Measurements from ENCODE around the gene ELOVL7. TPM values are rescaled to one million over a fixed set of nuclear protein-coding genes. Genes with fewer than 3 reads are reported as not detected.
"Not testable (repeated sequence)": the region's sequence is repeated elsewhere in the genome, so short reads cannot be mapped to it uniquely, and the experiment has no call there.

Gene ELOVL7
- total and polyA plus RNA-seq, 7 experiments from 2014 or later, result 0.29 to 2.2 (median 0.48) TPM; not detected in 4

- ChIA-PET POLR2A (no interaction called here), CTCF (no interaction called here)
- no peak overlapping the region for H3K4me3 ChIP-seq (ENCODE audit: low read length)
- peaks cover 0 to 8% (median 0%) of the 10 kb centered on the region in 3 experiments for H3K9me3 ChIP-seq (ENCODE audit: control insufficient read depth in 2 of 3, low read length in 3 of 3)
- H3K4me1 ChIP-seq (ENCODE audit: control insufficient read depth in 2 of 2, insufficient read depth in 2 of 2, low read length in 2 of 2), result no peaks in the 10 kb centered on the region
- H3K27me3 ChIP-seq (ENCODE audit: control insufficient read depth in 2 of 2, insufficient read depth in 2 of 2, low read length in 2 of 2), result no peaks in the 10 kb centered on the region
- ATAC-seq (no peak), DNase-seq (no peak)
- H3K36me3 Mint-ChIP-seq, result peaks cover 0 to 9% (median 0%) of the 10 kb centered on the region in 5 donors
- H3K4me3 Mint-ChIP-seq, result no peak overlapping the region
- H3K4me1 Mint-ChIP-seq, result no peaks in the 10 kb centered on the region
- no peak overlapping the region for H3K27ac Mint-ChIP-seq
- peaks cover 6 to 18% (median 13%) of the 10 kb centered on the region in 11 donors for H3K9me3 Mint-ChIP-seq
- no peak overlapping the region for H3K27ac ChIP-seq (ENCODE audit: low read depth, low read length)
- H3K36me3 ChIP-seq (ENCODE audit: control insufficient read depth in 2 of 3, insufficient read depth in 3 of 3, low read length in 3 of 3), result no peaks in the 10 kb centered on the region
- peaks cover 0 to 17% (median 6%) of the 10 kb centered on the region in 5 donors for H3K27me3 Mint-ChIP-seq
- intact Hi-C loops (cut with micrococcal nuclease), result no loop called here
Measured at GRCh38 chr5:60744682-60745081, 99.4 kb downstream of the ELOVL7 start.

GRCh38 chr5:60743511-60744314, 100.4 kb downstream of the ELOVL7 start:
- H3K27me3 ChIP-seq (ENCODE audit: control insufficient read depth in 2 of 2, insufficient read depth in 2 of 2, low read length in 2 of 2), result no peaks in the 10 kb centered on the region
- no peaks in the 10 kb centered on the region for H3K4me1 Mint-ChIP-seq
- H3K4me1 ChIP-seq (ENCODE audit: control insufficient read depth in 2 of 2, insufficient read depth in 2 of 2, low read length in 2 of 2), result no peaks in the 10 kb centered on the region
- H3K27ac Mint-ChIP-seq, result no peak overlapping the region
- intact Hi-C loops (cut with micrococcal nuclease), result no loop called here
- H3K9me3 ChIP-seq (ENCODE audit: control insufficient read depth in 2 of 3, low read length in 3 of 3), result peaks cover 0 to 8% (median 0%) of the 10 kb centered on the region in 3 experiments
- peaks cover 0 to 9% (median 0%) of the 10 kb centered on the region in 5 donors for H3K36me3 Mint-ChIP-seq
- no peak overlapping the region for H3K4me3 Mint-ChIP-seq
- no peaks in the 10 kb centered on the region for H3K36me3 ChIP-seq (ENCODE audit: control insufficient read depth in 2 of 3, insufficient read depth in 3 of 3, low read length in 3 of 3)
- H3K27me3 Mint-ChIP-seq, result peaks cover 0 to 17% (median 6%) of the 10 kb centered on the region in 5 donors
- no peak overlapping the region for H3K4me3 ChIP-seq (ENCODE audit: low read length)
- no peak for ATAC-seq
- CTCF ChIA-PET, result no interaction called here
- H3K9me3 Mint-ChIP-seq, result peaks cover 6 to 26% (median 14%) of the 10 kb centered on the region in 11 donors
- H3K27ac ChIP-seq (ENCODE audit: low read depth, low read length), result no peak overlapping the region
- no peak for DNase-seq
- POLR2A ChIA-PET, result interaction anchor here (0.6 kb wide), 1 partner anchor 20 kb away, joined by 3 read pairs; no protein-coding TSS in a partner anchor

- ChIA-PET POLR2A (no interaction called here), CTCF (no interaction called here)
- DNase-seq, result no peak
- Mint-ChIP-seq H3K4me1 (no peaks in the 10 kb centered on the region), H3K9me3 (peaks cover 6 to 33% (median 12%) of the 10 kb centered on the region in 11 donors), H3K4me3 (no peak overlapping the region), H3K27me3 (peaks cover 0 to 6% (median 0%) of the 10 kb centered on the region in 5 donors), H3K36me3 (peaks cover 0 to 9% (median 0%) of the 10 kb centered on the region in 5 donors), H3K27ac (no peak overlapping the region)
- Histone ChIP-seq H3K36me3 (ENCODE audit: control insufficient read depth in 2 of 3, insufficient read depth in 3 of 3, low read length in 3 of 3) (no peaks in the 10 kb centered on the region), H3K4me1 (ENCODE audit: control insufficient read depth in 2 of 2, insufficient read depth in 2 of 2, low read length in 2 of 2) (no peaks in the 10 kb centered on the region), H3K27ac (ENCODE audit: low read depth, low read length) (no peak overlapping the region), H3K9me3 (ENCODE audit: control insufficient read depth in 2 of 3, low read length in 3 of 3) (peaks cover 0 to 8% (median 0%) of the 10 kb centered on the region in 3 experiments), H3K27me3 (ENCODE audit: control insufficient read depth in 2 of 2, insufficient read depth in 2 of 2, low read length in 2 of 2) (no peaks in the 10 kb centered on the region), H3K4me3 (ENCODE audit: low read length) (no peak overlapping the region)
- intact Hi-C loops (cut with micrococcal nuclease), result no loop called here
- no peak for ATAC-seq
Measured at GRCh38 chr5:60740322-60740721, 103.7 kb downstream of the ELOVL7 start.

- Mint-ChIP-seq H3K4me3 (no peak overlapping the region), H3K4me1 (no peaks in the 10 kb centered on the region), H3K9me3 (peaks cover 6 to 33% (median 12%) of the 10 kb centered on the region in 11 donors), H3K36me3 (peaks cover 0 to 9% (median 0%) of the 10 kb centered on the region in 5 donors), H3K27ac (no peak overlapping the region), H3K27me3 (peaks cover 0 to 6% (median 0%) of the 10 kb centered on the region in 5 donors)
- Histone ChIP-seq H3K36me3 (ENCODE audit: control insufficient read depth in 2 of 3, insufficient read depth in 3 of 3, low read length in 3 of 3) (no peaks in the 10 kb centered on the region), H3K4me1 (ENCODE audit: control insufficient read depth in 2 of 2, insufficient read depth in 2 of 2, low read length in 2 of 2) (no peaks in the 10 kb centered on the region), H3K27me3 (ENCODE audit: control insufficient read depth in 2 of 2, insufficient read depth in 2 of 2, low read length in 2 of 2) (no peaks in the 10 kb centered on the region), H3K27ac (ENCODE audit: low read depth, low read length) (no peak overlapping the region), H3K4me3 (ENCODE audit: low read length) (no peak overlapping the region), H3K9me3 (ENCODE audit: control insufficient read depth in 2 of 3, low read length in 3 of 3) (peaks cover 0 to 8% (median 0%) of the 10 kb centered on the region in 3 experiments)
- intact Hi-C loops (cut with micrococcal nuclease), result no loop called here
- ChIA-PET POLR2A (no interaction called here), CTCF (no interaction called here)
- ATAC-seq (no peak), DNase-seq (no peak)
Measured at GRCh38 chr5:60738933-60739332, 105.1 kb downstream of the ELOVL7 start.

GRCh38 chr5:60738461-60738860, 105.6 kb downstream of the ELOVL7 start:
- H3K4me1 Mint-ChIP-seq, result no peaks in the 10 kb centered on the region
- H3K4me3 ChIP-seq (ENCODE audit: low read length), result no peak overlapping the region
- H3K36me3 Mint-ChIP-seq, result peaks cover 0 to 9% (median 0%) of the 10 kb centered on the region in 5 donors
- ATAC-seq (no peak), DNase-seq (no peak)
- no peak overlapping the region for H3K27ac Mint-ChIP-seq
- intact Hi-C loops (cut with micrococcal nuclease), result no loop called here
- no peaks in the 10 kb centered on the region for H3K27me3 ChIP-seq (ENCODE audit: control insufficient read depth in 2 of 2, insufficient read depth in 2 of 2, low read length in 2 of 2)
- H3K9me3 Mint-ChIP-seq, result peaks cover 6 to 33% (median 12%) of the 10 kb centered on the region in 11 donors
- H3K36me3 ChIP-seq (ENCODE audit: control insufficient read depth in 2 of 3, insufficient read depth in 3 of 3, low read length in 3 of 3), result no peaks in the 10 kb centered on the region
- no peak overlapping the region for H3K4me3 Mint-ChIP-seq
- ChIA-PET CTCF (no interaction called here), POLR2A (interaction anchor here (0.6 kb wide), 1 partner anchor 142 kb away, joined by 3 read pairs; no protein-coding TSS in a partner anchor)
- H3K27ac ChIP-seq (ENCODE audit: low read depth, low read length), result no peak overlapping the region
- H3K27me3 Mint-ChIP-seq, result peaks cover 0 to 6% (median 3%) of the 10 kb centered on the region in 5 donors
- H3K4me1 ChIP-seq (ENCODE audit: control insufficient read depth in 2 of 2, insufficient read depth in 2 of 2, low read length in 2 of 2), result no peaks in the 10 kb centered on the region
- H3K9me3 ChIP-seq (ENCODE audit: control insufficient read depth in 2 of 3, low read length in 3 of 3), result peaks cover 0 to 8% (median 0%) of the 10 kb centered on the region in 3 experiments

GRCh38 chr5:60730858-60731257, 113.2 kb downstream of the ELOVL7 start:
- H3K4me1 Mint-ChIP-seq; ATAC-seq; intact Hi-C loops (cut with micrococcal nuclease); H3K36me3 Mint-ChIP-seq; H3K4me1 ChIP-seq (ENCODE audit: control insufficient read depth in 2 of 2, insufficient read depth in 2 of 2, low read length in 2 of 2); POLR2A ChIA-PET; DNase-seq; CTCF ChIA-PET; H3K27ac ChIP-seq (ENCODE audit: low read depth, low read length); H3K4me3 ChIP-seq (ENCODE audit: low read length); H3K27me3 ChIP-seq (ENCODE audit: control insufficient read depth in 2 of 2, insufficient read depth in 2 of 2, low read length in 2 of 2); H3K27ac Mint-ChIP-seq; H3K36me3 ChIP-seq (ENCODE audit: control insufficient read depth in 2 of 3, insufficient read depth in 3 of 3, low read length in 3 of 3); H3K4me3 Mint-ChIP-seq; H3K9me3 ChIP-seq (ENCODE audit: control insufficient read depth in 2 of 3, low read length in 3 of 3): not testable (repeated sequence)
- Mint-ChIP-seq H3K27me3 (peaks cover 5 to 27% (median 19%) of the 10 kb centered on the region in 5 donors), H3K9me3 (peaks cover 0 to 11% (median 4%) of the 10 kb centered on the region in 11 donors)

Measured in naive thymus-derived CD4-positive, alpha-beta T cell (primary cell).